ENCODE measurements around the gene PFDN4.
A peak's percentile ranks its signal among the peaks of the same experiment; 100 is the strongest.

Gene PFDN4

GRCh38 chr20:54267483-54268003 lies 59.7 kb downstream of the PFDN4 start:
- peak; percentile 73 for DNase-seq (ENCODE audit: low spot score)

- DNase-seq (ENCODE audit: low spot score): no peak
These were observed 61.1 kb downstream of the PFDN4 start for GRCh38 chr20:54268941-54269340.

All from HuH-7.5 (cell line).